Naive B cell (primary cell): ENCODE measurements around the gene ANGEL2. TPM values are rescaled to one million over a fixed set of nuclear protein-coding genes. Genes with fewer than 3 reads are reported as not detected.

ENCODE experiments used
- ATAC-seq, 2 donors: fragments of 150-1000 bp; cut with Tn5 transposase; 2 replicates each; pipeline ENCODE4 v1.10.0; 2021; ENCODE audit warnings: low read depth in 2 of 2, mild to moderate bottlenecking in 2 of 2, moderate library complexity in 2 of 2
- DNase-seq: peaks from one replicate; pipeline ENCODE4 v3.0.0; 2022
- H3K27ac Mint-ChIP-seq, 6 donors: one replicate each; pipeline ENCODE4 v1.8.0; 2020 to 2022; ENCODE audit warnings: mild to moderate bottlenecking in 6 of 6, mixed read lengths in 6 of 6, moderate library complexity in 5 of 6, inconsistent platforms in 2 of 6
- H3K27me3 Mint-ChIP-seq, 3 donors: one replicate each; pipeline ENCODE4 v1.8.0; 2021 to 2022; ENCODE audit warnings: mixed read lengths in 3 of 3, mild to moderate bottlenecking in 1 of 3
- H3K36me3 Mint-ChIP-seq, 2 donors: one replicate each; pipeline ENCODE4 v1.8.0; 2020 to 2022; ENCODE audit warnings: mixed read lengths in 2 of 2, inconsistent platforms in 1 of 2, mild to moderate bottlenecking in 1 of 2
- H3K4me1 Mint-ChIP-seq, 3 donors: one replicate each; pipeline ENCODE4 v1.8.0; 2020 to 2022; ENCODE audit warnings: mixed read lengths in 3 of 3, inconsistent platforms in 1 of 3, mild to moderate bottlenecking in 1 of 3, moderate library complexity in 1 of 3
- H3K4me3 Mint-ChIP-seq, 8 donors: one replicate each; pipeline ENCODE4 v1.8.0; 2020 to 2022; ENCODE audit warnings: mild to moderate bottlenecking in 8 of 8, mixed read lengths in 8 of 8, moderate library complexity in 8 of 8, inconsistent platforms in 2 of 8
- H3K9me3 Mint-ChIP-seq, 7 donors: one replicate each; pipeline ENCODE4 v1.8.0; 2020 to 2022; ENCODE audit warnings: mixed read lengths in 7 of 7, mild to moderate bottlenecking in 5 of 7, inconsistent platforms in 2 of 7, moderate library complexity in 1 of 7
- polyA plus RNA-seq, 6 donors: library from polyadenylated mRNA; unstranded; fragments of 300-500 nt; fragmentation: Illumina TruSeq; gene quantifications; one replicate each; pipeline ENCODE4 v1.2.3, GENCODE V29; 2021; ENCODE audit warnings: low read depth in 6 of 6

ANGEL2 gene
- polyA plus RNA-seq, 6 donors from 2014 or later = 24.5 to 43.0 (median 31.9) TPM

DNA sequence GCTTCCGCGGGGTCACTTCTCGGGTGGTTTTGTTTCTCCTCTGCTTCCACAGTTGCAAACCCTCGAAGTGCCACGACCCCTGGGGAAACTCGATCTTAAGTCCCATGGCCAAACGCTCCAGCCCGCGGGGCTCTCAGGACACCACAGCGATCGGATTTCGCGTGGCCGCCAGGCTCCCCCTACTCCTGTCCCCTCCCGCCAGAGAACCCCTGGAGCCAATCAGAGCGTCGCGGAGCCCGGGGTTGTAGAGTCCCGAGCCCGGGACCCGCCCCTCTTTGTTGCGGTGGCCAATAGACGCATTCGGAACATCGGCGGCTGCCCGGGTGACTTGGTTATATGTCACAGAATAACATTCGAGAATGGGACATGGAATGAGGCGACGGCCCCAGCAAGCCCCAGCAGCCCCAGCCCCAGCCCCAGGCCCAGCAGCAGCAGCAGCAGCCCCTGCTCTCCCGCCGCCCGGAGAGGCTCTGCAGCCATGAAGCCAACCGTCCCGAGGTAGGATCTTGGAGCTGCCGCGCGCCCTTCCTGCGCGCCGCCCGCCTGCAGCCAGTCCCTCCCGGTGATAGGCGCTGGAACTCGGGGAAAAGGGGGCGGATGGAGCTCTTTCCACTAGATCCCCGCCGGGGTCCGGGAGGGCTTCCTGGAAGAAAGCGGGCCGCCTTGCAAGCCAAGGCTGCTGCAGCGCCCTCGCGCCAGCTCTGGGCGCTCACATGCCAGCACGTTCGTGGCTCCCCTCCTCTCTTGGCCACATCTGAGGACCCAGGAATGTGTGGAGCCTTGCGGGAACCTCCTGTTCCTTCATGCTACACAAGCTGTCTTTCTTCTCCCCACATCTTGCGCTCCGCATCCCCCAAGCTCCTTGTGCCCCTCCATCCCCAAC is 65.2 kb downstream of the ANGEL2 start, which contains the start of gene VASH2:
TSS of gene VASH2 (plus strand) at position 299 of the 883 bp plus-strand sequence. CDS start 1,002 bp downstream, outside the sequence.
- H3K4me1 Mint-ChIP-seq = peaks cover 23 to 33% (median 31%) of the 10 kb centered on the region in 3 donors
- H3K27ac Mint-ChIP-seq = peak within 1 kb of the TSS in 2 of 6 donors; percentile 19 to 33
- no peaks in the 10 kb centered on the region for H3K36me3 Mint-ChIP-seq
- H3K27me3 Mint-ChIP-seq = peaks cover 16 to 34% (median 26%) of the 10 kb centered on the region in 3 donors
- peak; percentile 67 for DNase-seq
- peak within 1 kb of the TSS; percentile 81 to 93 (median 92) for H3K4me3 Mint-ChIP-seq
- H3K9me3 Mint-ChIP-seq = peaks cover 0 to 2% (median 0%) of the 10 kb centered on the region in 7 donors
- peak; percentile 97 to 98 for ATAC-seq

- Mint-ChIP-seq H3K27ac (peak overlapping the region in 1 of 6 donors; percentile 19), H3K9me3 (peaks cover 0 to 2% (median 0%) of the 10 kb centered on the region in 7 donors), H3K4me3 (peak overlapping the region; percentile 81 to 93 (median 92)), H3K36me3 (no peaks in the 10 kb centered on the region), H3K27me3 (peaks cover 16 to 34% (median 26%) of the 10 kb centered on the region in 3 donors), H3K4me1 (peaks cover 29 to 40% (median 33%) of the 10 kb centered on the region in 3 donors)
- no peak for ATAC-seq
- no peak for DNase-seq
Observed at GRCh38 chr1:212949771-212950170, 65.9 kb downstream of the ANGEL2 start.

DNA sequence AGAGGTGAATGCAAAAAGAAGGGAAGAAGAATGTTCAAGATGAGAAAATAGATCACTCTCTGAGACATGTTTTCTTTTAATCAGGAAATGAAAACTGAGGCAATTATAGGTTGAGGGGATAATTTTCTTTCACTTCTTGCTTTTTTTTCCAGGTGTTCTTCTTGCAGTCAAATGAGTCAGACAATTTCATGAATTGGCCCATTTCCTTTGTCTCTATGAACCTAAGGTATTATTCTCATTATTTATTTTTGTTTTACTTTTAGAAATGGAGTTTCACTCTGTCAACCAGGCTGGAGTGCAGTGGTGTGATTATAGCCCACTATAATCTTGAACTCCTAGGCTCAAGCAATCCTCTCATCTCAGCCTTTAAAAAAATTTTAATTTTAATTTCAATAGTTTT is 68.8 kb downstream of the ANGEL2 start:
- ATAC-seq (no peak), DNase-seq (no peak)
- Mint-ChIP-seq H3K4me1 (peaks cover 34 to 55% (median 44%) of the 10 kb centered on the region in 3 donors), H3K9me3 (peaks cover 0 to 2% (median 0%) of the 10 kb centered on the region in 7 donors), H3K27ac (peak overlapping the region in 3 of 6 donors; percentile 34 to 84 (median 53)), H3K27me3 (peaks cover 3 to 11% (median 6%) of the 10 kb centered on the region in 3 donors), H3K4me3 (peak overlapping the region in 1 of 8 donors; percentile 59), H3K36me3 (no peaks in the 10 kb centered on the region)

- no peak for DNase-seq
- peaks cover 0 to 7% (median 6%) of the 10 kb centered on the region in 3 donors for H3K27me3 Mint-ChIP-seq
Observed at GRCh38 chr1:212945463-212946160, 70.1 kb downstream of the ANGEL2 start.

DNA sequence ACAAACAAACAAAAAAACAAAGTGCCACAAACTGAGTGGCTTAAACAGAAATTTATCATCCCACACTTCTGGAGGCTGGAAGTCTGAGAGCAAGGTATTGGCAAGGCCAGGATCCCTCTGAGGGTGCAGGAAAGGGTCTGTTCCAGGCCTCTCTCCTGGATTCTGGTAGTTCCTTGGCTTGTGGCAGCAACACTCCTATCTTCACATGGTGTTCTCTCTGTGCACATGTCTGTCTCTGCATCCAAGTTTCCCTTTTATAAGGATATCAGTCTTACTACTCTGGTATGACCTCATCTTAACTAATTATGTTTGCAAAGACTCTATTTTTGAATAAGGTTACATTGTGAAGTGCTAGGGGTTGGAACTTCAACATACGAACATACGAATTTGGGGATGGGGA is 70.6 kb downstream of the ANGEL2 start:
- Mint-ChIP-seq H3K4me3 (no peak overlapping the region), H3K27ac (no peak overlapping the region), H3K9me3 (peaks cover 0 to 9% (median 3%) of the 10 kb centered on the region in 7 donors), H3K4me1 (peaks cover 26 to 47% (median 29%) of the 10 kb centered on the region in 3 donors), H3K36me3 (peaks cover 0 to 5% of the 10 kb centered on the region in 2 donors), H3K27me3 (peaks cover 0 to 2% (median 0%) of the 10 kb centered on the region in 3 donors)
- ATAC-seq (no peak), DNase-seq (no peak)

More at GRCh38 chr1:212945463-212946160, 70.1 kb downstream of the ANGEL2 start:
- Mint-ChIP-seq H3K9me3 (peaks cover 0 to 5% (median 0%) of the 10 kb centered on the region in 7 donors), H3K27ac (peak overlapping the region in 5 of 6 donors; percentile 28 to 78 (median 35)), H3K4me3 (no peak overlapping the region), H3K36me3 (peaks cover 0 to 5% of the 10 kb centered on the region in 2 donors), H3K4me1 (peaks cover 30 to 51% (median 34%) of the 10 kb centered on the region in 3 donors)
- no peak for ATAC-seq

DNA sequence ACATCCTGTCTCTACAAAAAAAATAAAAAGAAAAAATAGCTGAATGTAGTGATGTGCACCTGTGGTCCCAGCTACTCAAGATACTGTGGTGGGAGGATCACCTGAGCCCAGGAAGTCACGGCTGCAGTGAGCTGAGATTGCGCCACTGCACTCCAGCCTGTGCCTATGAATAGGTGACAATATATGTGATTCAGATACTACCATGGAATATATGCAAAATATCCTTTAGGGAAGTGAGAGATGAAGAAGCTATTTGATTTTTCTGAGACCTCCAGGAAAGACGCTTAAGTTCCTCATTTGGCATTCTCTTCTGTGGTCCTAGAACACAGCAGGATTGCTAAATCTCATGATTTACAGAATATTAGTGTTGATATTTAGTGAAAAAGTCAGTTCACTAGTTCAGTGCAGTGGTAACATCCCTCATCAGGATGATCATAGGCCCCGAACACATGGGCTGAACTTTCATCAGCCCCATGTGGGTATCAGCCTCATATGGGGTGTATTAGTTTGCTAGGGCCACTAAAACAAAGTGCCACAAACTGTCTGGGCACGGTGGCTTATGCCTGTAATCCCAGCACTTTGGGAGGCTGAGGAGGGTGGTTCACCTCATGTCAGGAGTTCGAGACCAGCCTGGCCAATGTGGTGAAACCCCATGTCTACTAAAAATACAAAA is 71.3 kb downstream of the ANGEL2 start:
- peak overlapping the region in 4 of 6 donors; percentile 30 to 60 (median 43) for H3K27ac Mint-ChIP-seq
- ATAC-seq = peak; percentile 83 to 88
- H3K4me3 Mint-ChIP-seq = peak overlapping the region in 3 of 8 donors; percentile 2 to 26 (median 12)

DNA sequence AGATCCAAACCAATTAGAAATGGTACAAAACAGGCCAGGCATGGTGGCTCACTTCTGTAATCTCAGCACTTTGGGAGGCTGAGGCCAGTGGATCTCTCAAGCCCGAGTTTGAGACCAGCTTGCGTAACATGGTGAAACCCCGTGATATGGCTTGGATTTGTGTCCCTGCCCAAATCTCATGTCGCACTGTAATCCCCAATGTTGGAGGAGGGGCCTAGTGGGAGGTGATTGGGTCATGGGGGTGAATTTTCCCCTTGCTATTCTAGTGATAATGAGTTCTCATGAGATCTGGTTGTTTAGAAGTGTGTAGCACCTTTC is 72.3 kb downstream of the ANGEL2 start:
- Mint-ChIP-seq H3K36me3 (peaks cover 0 to 5% of the 10 kb centered on the region in 2 donors), H3K4me3 (peak overlapping the region in 1 of 8 donors; percentile 1), H3K4me1 (peaks cover 26 to 44% (median 27%) of the 10 kb centered on the region in 3 donors), H3K9me3 (peaks cover 0 to 14% (median 5%) of the 10 kb centered on the region in 7 donors), H3K27me3 (no peaks in the 10 kb centered on the region), H3K27ac (peak overlapping the region in 3 of 6 donors; percentile 59 to 63 (median 60))
- ATAC-seq (no peak), DNase-seq (no peak)

More for the DNA sequence above, 71.3 kb downstream of the ANGEL2 start:
- Mint-ChIP-seq H3K27me3 (no peaks in the 10 kb centered on the region), H3K9me3 (peaks cover 0 to 14% (median 5%) of the 10 kb centered on the region in 7 donors), H3K4me1 (peaks cover 26 to 44% (median 27%) of the 10 kb centered on the region in 3 donors), H3K36me3 (peaks cover 0 to 5% of the 10 kb centered on the region in 2 donors)
- DNase-seq = peak; percentile 30

GRCh38 chr1:212942679-212943392 is 72.8 kb downstream of the ANGEL2 start:
- Mint-ChIP-seq H3K27ac (peak overlapping the region in 1 of 6 donors; percentile 26), H3K4me1 (peaks cover 26 to 44% (median 27%) of the 10 kb centered on the region in 3 donors), H3K4me3 (no peak overlapping the region), H3K9me3 (peaks cover 0 to 14% (median 5%) of the 10 kb centered on the region in 7 donors), H3K27me3 (no peaks in the 10 kb centered on the region), H3K36me3 (peaks cover 0 to 5% of the 10 kb centered on the region in 2 donors)
- DNase-seq (no peak), ATAC-seq (no peak)

Other genes with a start within 250 kb of the ANGEL2 start
- 100 to 1,000 TPM in 1 of 6 donors, 10 to 100 TPM in 5; 72.1 to 103 (median 81.0) TPM for gene NSL1, start 224.1 kb downstream of the ANGEL2 start, polyA plus RNA-seq
- gene TATDN3, start 224.0 kb downstream of the ANGEL2 start, polyA plus RNA-seq = 10 to 100 TPM; 38.3 to 50.6 (median 41.9) TPM
- gene SPATA45, start 168.2 kb downstream of the ANGEL2 start, polyA plus RNA-seq = not detected
- gene FLVCR1, start 157.6 kb downstream of the ANGEL2 start, polyA plus RNA-seq = 1 to 10 TPM; 1.0 to 4.6 (median 2.5) TPM
- under 1 TPM in 4 of 6 donors, not detected in 2; 0.06 to 0.51 (median 0.09) TPM for gene VASH2, start 65.3 kb downstream of the ANGEL2 start, polyA plus RNA-seq
- gene RPS6KC1, start 35.4 kb upstream of the ANGEL2 start, polyA plus RNA-seq = 10 to 100 TPM in 1 of 6 donors, 1 to 10 TPM in 5; 5.2 to 13.1 (median 7.5) TPM